GM19328 (cell line): ENCODE results near the gene TP53TG5.
A peak's percentile ranks its signal among the peaks of the same experiment; 100 is the strongest.
"Not testable (repeated sequence)": the region's sequence is repeated elsewhere in the genome, so short reads cannot be mapped to it uniquely, and the experiment has no call there.

Experiments
- ATAC-seq: cut with Tn5 transposase; IDR thresholded peaks from one replicate; pipeline ENCODE4 v1.9.1; 2021; ENCODE audit warnings: mild to moderate bottlenecking, moderate library complexity; ENCODE audit not compliant: unreplicated experiment

Gene TP53TG5

DNA sequence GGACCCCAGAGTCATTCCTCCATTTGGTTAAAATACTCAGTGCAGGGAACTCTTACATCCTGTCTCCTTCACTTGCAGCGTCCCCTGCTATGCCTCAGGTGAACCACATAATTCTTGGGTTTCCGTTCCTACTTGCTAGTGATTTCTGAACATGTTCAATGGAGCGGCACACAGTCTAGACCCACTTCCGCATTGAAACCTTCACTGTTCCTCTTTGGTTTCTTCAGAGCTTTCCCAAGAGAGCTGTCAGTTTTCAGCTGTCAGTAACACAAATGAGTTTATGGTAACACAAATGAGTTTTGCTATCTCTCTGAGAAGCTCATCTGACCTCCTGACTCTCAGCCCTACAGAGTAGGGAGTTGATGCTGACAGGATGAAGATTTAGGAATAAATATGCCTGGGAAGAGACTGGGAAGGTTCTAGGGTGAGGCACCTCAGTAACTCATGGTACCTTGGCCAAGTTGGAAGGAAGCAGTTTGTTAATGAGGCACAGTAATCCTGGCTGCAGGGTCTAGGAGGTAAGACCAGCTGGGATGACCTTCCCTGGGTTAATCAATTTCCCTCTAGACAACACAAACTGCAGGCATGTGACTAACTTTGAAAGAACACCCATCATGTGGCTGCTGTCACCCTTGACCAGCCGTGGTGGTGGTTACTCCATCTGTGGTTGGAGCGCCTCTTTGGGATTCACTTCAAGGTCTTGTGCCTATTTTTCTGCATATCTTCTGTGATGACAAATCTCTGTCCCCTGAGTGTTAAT, 9.7 kb downstream of the TP53TG5 start:
- ATAC-seq: peak; percentile 80

DNA sequence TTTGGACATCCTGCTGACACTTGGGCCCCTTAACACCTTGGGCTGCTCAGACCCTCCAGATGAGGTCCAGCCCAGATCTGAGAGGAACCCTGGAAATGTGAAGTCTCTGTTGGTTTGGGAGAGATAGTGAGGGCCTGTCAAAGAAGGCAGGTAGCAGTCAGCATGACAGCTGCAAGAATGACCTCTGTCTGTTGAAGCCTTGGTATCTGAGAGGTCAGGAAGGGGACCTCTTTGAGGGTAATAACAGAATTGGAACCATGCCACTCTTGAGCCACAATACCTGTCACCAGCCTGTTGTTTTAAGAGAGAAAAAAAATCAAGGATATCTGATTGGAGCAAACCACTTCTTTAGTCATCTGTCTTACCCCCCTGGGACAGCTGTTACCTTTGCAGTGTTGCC, 11.0 kb downstream of the TP53TG5 start:
- no peak for ATAC-seq

DNA sequence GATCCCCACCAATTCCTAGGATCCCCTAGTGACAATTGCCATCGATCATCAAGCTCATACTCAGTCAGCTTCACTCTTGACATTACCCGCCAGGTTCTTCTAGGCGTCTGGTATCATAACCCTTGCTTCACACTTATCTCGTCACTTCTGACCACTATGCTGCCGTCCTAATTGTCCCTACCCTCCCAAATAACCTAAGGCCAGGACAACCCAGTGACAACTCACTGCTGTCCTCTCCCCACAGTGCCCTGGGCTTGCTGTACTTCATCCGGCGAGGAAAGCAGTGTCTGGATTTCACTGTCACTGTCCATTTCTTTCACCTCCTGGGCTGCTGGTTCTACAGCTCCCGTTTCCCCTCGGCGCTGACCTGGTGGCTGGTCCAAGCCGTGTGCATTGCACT, 11.5 kb downstream of the TP53TG5 start:
- ATAC-seq: no peak

DNA sequence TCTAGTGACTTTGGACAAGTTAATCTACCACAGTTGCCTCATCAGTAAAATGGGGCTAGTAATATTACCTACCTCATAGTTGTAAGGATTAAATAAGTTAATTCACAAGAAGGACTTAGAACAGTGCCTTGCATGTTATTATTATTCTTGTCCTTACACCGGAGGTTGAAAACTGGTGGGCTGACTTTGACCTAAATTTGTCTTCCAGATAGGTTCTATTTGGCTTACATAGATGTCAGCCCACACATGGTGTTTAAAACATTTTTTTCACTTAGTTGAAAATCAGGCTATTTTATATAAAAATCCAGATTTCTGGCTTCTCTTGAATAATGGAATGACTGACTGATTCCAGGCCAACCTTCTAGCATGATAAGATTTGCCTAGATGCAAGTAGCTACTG, 11.9 kb downstream of the TP53TG5 start:
- ATAC-seq: no peak

DNA sequence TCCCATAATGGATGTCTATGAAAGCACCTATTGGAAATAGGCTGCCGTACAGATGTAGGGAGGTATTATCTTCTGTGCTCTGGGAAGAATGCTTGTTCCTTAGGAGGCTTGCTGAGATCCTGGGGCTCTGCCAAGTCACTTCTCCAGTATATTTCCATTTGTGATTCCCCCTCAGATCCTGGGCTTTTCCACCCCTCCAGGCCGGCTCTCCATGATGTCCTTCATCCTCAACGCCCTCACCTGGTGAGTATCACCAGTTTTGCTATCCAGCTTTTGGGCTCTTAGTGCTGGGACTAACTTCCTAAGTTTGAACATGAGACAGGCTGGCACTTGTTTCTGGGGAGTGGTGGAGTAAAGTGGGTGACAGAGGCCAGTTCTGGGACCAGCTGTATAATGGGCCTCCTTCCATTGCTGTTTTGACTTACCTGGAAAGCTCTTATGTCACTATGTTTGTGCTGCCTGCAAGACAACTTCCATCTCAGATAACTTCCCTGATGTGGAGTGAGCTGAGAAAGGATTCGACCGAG, 12.6 kb downstream of the TP53TG5 start:
- no peak for ATAC-seq

DNA sequence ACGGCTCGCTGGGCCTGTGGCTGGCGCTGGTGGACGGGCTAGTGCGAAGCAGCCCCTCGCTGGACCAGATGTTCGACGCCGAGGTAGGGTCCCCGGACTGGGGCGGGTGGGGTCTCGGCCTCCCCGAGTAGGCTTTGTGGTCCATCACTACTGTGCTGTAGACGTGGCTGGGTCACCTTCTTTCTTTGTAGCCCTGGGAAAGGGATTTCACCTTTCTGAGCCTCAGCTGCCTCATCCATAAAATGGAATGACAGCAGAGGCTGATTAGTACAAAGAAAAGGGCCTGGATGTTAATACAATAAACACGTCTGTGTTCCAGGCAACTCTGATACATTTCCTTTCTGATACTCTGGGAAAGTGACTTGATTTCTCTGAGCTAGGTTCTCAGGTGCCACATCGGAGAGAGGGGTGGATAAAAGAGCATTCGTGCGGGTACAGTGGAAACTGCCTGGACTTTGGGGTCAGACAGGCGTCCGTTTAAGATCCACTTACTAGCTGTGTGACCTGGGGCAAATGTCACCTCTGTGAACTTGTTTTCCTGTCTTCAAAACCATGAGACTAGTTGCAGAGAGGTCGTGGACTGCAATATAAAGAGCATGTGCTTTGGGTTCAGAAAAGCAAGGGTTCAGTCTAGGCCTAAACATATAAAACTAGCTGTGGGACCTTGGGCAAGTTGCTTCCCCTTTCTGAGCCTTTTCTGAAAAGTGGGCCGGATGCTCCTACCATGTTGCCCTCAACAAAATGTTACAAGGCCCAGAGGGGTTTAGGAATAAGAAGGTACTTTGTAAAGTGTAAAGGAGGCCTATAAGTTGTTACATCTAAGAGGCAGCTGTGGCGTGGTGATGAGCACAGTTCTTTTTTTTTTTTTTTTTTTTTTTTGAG, 14.3 kb downstream of the TP53TG5 start:
- ATAC-seq: no peak

DNA sequence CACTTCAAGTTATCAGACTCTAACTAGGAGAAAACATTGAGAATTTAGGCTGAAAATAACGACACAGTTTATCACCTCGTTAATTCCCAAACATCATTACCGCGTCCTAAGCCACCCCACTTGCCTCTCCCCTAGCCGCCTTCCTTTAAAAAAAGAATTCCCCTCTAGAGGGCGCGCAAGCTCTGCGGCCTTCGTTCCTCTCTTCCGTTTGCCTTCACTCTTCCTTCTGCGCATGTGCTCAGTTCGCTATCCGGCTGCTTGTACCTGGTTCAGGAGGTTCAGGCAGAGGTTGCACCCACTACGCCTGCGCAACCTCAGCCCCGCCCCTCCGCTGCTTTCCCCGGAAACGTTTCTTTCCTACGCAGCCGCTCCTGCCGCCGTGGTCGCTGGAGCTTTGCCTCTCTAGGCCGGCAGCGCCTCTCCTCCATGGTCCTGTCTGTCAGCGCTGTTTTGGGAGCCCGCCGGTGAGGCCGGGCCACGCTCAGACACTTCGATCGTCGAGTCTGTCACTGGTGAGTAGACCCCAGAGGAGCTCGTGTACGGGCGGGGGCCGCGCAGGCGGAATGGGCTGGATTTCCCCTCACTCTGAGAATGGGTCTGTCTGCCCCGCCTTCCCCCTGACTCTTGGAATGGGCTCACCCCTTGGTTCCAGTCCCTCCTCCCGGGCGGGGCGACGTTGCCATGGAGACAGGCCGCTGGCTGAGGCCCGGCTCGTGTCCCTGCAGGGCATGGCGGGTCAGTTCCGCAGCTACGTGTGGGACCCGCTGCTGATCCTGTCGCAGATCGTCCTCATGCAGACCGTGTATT, 15.1 kb downstream of the TP53TG5 start, which contains the start of gene SYS1:
Gene SYS1, plus strand, starts transcription at position 353 of the 807 bp plus-strand sequence. Its CDS starts 376 bp downstream, at position 729.
- peak; percentile 76 for ATAC-seq

DNA sequence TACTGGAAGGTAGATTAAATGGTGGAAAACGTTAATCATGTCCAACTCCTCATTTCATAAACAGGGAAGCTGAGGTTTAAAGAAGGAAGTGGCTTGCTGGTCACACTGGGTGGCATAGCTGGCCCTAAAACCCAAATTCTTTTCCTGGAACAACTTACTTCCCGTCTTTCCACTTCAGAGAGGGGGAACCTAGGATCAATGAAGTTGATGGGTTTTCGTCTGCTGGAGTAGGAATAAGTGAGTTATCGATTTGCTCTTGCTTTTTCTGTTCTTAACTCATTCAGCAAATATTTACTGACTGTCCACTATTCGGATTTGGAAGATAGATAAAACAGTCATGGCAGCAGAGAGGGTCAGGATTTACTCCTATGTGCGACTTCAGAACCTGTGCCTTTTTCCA, 16.3 kb downstream of the TP53TG5 start:
- ATAC-seq: no peak

DNA sequence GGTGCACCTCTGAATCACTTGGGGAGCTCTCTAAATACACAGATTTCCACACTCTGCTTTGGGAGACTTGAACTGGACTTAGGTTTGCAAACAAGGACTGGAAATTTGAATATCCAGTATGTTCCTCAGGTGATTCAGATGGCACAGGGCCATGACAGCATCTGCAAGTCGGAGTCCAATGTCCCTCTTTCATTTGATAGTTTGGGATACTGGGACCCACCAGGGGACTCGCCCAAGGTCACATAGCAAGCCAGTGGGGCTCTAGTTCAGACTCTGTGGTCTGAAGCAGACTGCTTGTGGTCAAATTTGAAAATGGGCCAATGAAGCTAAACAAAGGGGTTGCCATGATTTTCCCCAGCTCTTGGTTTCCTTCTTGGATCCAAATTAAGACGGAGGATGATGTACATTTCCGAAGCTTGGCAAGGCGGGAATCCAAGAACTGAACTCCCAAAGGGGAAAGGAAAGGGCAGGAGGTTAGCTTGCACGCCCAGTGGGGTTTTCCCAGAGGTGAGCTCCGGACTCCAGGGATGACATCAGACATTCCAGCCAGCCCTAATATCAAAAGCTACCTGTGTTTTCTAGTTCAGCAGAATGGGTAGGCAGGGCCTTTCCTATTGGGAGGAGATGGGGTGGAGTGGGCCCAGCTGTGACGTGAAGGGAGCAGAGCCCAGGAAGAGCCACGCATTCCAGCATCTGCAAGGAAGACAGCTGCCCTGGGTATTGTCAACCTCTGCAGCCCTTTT, 18.5 kb downstream of the TP53TG5 start:
- ATAC-seq: no peak

DNA sequence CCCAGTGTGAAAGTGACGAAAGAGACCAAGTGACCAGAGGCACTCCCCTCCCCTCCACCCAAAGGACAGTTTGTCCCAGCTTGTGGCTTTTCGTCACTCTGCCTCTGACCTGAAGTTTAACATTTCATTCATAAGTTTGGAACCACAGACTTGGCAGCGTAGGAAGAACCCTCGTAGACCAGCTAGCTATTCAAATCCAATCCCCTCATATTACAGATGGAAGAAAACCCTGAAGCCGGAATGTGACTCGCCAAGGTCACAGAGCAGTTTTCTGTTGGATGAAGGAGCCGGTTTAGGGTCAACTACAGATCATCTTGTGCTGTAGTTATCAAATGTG, 19.1 kb downstream of the TP53TG5 start:
- ATAC-seq: no peak

DNA sequence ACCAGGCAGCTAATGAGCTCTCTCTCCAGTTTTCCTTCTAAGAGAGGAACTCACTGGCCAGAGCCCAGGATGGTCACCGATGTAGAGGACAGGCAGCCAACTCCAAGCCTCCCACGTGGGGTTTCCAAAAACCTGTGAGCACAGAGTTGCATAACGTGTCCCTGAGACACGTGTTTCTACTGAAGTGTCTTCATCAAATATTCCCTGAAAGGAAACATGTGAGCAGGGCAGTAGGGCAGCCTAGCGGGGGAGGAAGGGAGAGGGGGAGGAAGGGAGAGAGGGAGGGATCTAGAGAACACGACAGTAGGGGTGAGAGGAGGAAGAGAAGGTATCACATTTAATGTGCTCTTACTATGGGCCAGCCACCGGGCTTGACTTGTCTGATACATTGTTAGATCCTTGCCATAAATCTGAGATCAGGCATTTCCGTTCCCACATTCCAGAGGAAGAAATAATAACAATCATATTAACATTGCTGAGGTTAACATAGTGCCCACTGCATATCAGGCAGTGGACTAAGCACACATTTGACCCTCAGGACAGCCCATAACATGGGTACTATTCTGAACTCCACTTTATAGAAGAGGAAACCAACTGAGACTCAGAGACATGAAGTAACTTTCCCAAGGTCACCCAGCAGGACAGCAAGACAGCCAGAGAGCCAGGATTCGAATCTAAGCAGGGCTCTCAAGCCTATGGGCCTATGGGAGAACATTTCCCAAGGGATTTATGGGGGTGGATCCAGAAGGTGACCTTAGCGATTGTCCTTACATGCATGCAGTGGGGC, 19.6 kb downstream of the TP53TG5 start:
- no peak for ATAC-seq

DNA sequence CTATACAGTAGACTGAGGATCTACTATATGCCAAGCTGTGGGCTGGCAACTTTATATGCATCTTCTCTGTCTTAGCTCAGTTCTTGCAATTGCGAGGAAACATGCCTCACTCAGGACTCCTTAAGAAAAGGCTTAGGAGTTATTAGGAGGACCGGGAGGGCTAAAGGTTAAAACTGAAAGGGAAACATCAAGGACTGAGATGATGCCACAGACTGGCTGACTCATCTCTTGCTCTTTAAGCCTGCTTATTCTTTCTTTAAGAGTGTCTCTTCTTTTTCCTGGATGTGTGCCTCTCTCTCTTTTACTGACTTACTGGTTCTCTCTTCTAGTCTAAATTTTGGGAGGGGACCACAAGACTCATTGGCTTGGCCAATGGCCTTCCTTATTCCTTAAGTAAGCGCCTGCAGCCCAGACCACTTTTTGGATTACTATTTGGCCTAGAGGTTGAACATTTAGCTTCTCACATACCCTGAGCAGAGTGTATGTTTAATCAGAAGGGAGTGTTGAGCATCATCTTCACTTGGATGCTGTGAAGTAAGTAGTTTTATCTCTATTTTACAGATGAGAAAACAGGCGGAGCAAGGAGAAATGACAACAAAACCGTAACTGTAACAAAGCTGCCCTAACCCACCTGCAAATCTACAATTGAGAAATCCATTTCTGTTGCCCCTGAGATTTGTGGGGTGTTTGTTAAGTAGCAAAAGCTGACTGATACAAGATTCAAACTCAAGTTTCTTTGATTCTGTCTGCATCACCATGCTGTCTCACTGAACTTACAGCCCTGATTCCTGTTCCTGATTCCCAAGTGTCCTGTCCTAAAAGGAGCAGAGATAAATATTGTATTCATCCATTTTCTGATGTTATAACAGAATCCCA, 22.7 kb downstream of the TP53TG5 start:
- no peak for ATAC-seq

DNA sequence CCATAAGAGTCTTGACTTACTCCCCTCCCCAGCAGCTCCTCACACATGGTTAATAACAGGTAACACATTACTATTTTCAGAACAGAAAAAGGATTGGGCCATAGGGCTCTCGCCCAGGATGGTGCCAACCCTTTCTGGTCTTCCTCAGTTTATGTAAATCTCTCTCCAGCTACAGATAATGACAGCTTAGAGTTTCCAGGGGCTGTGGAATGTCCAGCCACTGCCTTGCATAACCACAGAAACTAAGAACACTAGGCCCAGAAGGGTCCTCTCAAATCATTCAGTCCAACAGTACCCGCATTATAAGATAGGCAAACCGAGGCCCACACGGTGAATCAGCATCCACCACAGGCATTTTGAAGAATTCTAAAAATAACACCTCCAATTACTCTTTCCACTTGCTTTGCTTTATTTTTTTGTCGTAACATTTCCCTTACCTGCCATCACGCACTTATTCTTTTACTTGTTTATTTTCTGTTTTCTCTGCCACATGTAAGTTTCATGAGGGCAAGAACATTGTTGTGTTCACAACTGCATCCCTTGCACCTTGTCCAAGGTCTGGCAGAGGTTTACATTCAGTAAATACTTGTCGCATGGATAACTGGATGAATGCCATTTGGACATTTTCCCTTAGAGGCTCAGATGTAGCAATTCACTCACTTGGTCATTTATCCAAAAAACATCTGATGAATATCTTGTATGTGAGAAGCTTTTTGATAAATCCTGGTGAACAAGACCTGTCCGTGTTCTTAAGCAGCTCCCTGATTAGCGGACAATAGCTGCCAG, 23.5 kb downstream of the TP53TG5 start:
- no peak for ATAC-seq

DNA sequence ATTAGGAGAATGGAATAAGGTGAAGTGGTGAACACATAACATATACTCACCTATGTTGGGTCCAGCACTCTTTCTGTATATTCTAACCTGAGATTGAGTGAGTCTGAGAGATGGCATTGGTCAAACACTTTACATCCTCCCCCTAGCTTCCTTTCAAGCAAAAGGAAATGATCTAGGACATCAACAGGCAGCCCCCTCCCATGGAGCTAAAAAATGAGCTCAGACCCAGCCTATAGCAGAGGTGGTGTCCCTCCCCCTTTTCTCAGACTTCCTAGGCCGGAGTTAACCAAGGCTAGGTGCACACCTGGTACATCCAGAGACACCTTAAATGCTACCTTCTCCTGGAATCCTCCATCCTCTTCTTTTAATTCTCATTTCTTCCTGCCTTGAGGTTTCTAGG, 24.4 kb downstream of the TP53TG5 start:
- no peak for ATAC-seq

DNA sequence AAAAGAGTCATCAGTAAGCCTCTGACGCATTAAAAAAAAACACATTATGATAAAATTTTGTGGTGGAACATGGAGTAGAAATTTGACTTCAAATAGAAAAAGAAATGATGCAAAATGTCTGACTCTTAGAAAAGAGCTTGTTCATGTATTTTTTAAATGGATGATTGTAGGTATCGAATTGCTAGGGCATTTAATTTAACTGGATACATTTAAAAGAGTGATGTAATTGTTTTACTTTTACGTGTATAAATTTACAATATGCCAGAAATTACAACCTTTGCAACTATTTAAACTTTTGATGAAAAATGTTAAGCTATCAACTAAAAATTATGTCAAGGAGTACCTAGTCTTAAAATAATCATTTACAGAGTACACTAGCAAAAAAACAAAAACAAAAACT, 25.4 kb downstream of the TP53TG5 start:
- no peak for ATAC-seq

DNA sequence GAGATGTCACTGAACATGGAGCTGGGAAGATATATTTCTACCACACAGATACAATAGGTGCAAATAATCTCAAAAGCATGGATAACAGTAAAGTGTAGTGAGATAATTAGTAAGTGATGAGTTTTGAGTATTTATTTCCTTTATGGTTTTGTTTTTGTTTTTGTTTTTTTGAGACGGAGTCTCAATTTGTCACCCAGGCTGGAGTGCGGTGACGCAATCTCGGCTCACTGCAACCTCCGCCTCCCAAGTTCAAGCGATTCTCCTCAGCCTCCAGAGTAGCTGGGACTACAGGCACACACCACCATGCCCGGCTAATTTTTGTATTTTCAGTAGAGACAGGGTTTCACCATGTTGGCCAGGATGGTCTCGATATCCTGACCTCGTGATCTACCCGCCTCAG, 27.3 kb downstream of the TP53TG5 start:
- not testable (repeated sequence) for ATAC-seq

DNA sequence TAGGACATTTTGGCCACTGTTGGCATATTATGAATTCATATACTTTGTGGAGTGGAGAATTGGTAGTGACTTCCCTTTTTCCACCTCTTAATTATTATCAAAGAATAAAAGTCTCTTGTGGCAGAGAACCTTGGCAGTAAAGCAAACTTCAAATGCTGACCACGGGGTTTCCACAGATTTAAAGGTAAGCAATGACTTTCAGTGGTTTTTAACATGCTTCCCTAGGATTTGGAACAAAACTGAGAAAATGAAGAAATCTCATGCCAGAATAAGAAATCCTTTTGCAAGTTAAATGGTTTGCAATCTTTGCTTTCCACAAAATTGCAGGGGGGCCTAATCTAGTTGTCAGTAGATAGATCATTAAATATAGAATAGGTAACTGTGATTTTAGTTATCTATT, 27.9 kb downstream of the TP53TG5 start:
- no peak for ATAC-seq
